Amniotic stem cell (primary cell): ENCODE data around the gene YES1.
"Not testable (repeated sequence)": the region's sequence is repeated elsewhere in the genome, so short reads cannot be mapped to it uniquely, and the experiment has no call there.

Experiments used
- DNase-seq: peaks from one replicate; lab custom pipeline; 2025; lab: John Stamatoyannopoulos, UW

The YES1 gene

DNA sequence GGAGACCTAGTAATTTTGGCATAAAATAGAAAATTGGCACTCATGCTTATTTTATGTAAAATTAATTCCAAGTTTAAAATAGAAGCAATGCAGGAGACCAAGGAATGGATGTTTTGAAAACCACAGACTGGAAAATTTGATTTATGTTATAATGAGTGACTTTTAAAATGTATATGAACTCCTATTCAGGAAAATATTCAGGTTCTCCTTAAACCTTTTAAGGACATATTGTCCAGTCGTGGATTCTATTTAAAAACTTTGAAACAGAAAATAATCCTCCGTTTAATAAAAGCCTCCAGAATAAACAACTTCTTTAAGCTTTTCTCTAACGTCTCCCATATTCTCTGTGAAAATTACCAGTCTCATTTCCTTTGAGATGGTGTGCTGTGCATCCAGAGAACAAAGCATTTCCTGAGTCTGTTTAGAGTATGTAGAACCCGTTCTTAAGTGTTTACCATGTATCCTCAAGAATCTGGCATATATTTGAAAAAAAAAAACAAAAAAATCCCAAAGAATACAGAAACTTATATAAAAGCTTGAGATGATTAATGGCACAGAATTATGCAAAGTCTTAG is 8.6 kb upstream of the YES1 start:
- DNase-seq, result no peak

GRCh38 chr18:816869-817268 is 4.8 kb upstream of the YES1 start:
- no peak for DNase-seq

GRCh38 chr18:816088-816653 is 4.1 kb upstream of the YES1 start:
- no peak for DNase-seq

GRCh38 chr18:815353-815752 is 3.3 kb upstream of the YES1 start:
- DNase-seq, result no peak

- no peak for DNase-seq
These were observed 2.5 kb upstream of the YES1 start for GRCh38 chr18:814300-815084.

DNA sequence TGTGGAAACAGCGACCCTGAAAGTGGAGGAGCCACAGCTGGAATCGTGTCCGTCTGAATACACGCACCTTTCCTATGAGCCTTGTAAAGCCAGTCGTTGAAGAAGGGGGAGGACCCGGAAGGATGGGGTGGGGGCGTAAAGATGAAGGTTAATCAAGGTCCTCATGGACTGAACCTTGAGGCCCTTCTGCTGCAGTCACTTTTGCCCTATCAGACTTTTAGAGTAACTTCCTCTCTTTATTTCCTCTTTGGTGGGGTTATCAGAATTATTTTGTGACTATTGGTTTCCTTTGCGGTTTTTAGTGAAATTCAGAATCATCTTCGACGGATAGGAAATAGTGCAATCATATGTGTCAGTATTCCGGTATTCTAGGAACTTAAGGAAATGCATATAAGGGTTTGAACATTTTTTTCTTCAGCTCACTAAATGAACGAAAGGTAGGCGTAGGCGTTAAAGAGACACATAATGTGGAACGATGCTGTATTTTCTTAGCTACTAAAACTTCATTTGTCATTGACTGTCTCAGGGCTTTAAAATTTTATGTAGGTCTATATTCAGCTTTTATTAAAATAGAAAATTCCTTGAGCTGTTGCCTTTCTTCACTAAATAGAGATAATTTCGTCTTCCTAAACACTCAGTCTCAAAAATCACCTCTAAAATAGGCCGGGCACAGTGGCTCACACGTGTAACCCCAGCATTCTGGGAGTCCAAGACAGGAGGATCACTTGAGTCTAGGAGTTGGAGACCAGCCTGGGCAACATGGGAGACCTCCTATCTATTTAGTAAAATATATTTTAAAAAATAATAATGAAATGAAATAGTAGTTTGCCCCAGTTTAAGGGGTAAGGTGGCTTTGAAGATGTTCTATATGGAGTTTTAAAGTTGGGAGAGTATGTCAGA is 1.4 kb upstream of the YES1 start:
- DNase-seq, result no peak

DNA sequence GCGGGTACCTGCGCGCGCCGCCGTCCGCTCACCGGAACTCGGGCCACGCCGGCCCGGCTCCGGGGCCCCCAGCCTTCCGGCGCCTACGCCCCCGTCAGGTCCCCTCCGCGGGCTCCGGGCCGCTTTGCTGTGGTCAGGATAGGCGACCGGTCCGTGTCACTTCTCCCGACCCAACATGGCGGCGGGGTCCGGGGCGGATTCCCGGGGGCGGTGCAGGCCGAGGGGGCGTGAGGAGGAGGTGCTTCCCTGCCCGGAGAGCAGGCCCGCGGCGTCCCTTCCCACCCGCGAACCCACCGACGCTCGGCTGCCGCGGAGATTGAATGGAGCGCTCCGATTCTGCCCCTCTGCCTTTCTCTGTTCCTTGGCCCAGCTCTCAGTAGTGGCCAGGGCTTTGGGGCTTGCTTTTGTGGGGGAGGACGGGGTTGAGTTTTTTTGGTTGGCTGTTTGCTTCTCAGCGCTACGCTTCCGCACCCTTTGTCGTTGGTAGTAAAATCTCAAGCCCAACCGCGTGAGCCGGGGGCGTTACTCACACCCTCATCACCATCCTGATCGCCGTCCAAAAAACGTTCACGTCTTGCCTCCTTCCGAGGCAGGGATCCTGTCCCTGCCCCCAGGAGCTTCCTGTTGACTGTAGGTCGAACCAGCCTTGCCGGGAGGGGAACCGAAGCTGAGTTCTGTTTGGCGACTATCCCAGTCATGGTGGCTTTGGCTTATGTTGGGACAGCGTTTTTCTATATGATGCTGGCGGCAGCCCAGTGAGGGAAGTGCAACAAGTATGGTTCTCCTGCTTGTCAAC is 532 bp upstream of the YES1 start:
- peak; percentile 64 for DNase-seq

GRCh38 chr18:811182-811891 is 705 bp downstream of the YES1 start:
- peak; percentile 1 for DNase-seq

DNA sequence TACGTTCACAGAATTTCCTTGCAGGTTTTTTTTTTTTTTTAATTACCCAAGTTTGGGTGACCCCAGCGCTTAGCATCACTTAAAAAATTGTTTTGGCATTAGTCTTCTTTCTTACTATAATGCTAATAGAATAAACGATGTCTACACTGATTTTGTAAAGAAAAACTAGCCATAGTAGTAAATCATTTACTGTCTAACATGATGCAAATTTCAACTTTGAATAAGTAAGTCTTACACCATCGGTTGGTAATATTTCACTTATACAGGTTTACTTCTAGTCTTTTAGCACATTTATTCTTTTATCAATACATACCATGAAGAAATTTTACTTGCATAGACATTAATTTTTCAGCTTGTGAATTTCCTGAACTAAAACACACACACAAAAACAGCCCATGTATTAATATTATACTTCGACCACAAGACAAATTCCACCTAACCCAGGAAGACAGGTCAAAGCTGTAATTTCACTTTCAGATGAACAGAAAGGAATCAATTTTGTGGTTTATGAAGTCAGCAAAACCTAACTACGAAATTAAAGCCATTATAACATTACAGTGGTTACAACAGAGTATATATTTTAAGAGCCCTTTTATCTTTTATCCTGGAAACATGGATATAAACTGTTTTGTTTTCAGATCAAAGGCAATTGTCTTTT is 1.9 kb downstream of the YES1 start:
- no peak for DNase-seq

- not testable (repeated sequence) for DNase-seq
These were observed 2.8 kb downstream of the YES1 start for GRCh38 chr18:809228-809627.

- DNase-seq, result no peak
These were observed 3.5 kb downstream of the YES1 start for GRCh38 chr18:808502-808901.

DNA sequence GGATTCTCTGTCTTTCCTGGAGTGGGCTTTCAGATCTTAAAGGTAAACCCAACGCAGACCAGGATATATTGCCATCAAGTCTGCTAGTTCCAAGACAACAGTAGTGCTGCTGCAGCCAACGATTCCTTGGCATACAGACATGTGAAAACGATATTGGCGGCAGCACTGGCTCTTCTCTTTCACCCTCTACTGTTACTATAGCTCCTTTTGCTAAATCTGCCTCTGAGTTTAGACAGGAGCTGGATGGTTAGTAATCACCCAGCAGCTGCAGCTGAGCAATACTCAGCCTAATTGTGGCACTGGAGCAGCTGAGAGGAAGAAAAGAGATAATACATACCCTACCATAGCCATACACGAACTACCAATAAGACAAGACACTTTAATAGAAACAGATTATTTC is 4.0 kb downstream of the YES1 start:
- no peak for DNase-seq

DNA sequence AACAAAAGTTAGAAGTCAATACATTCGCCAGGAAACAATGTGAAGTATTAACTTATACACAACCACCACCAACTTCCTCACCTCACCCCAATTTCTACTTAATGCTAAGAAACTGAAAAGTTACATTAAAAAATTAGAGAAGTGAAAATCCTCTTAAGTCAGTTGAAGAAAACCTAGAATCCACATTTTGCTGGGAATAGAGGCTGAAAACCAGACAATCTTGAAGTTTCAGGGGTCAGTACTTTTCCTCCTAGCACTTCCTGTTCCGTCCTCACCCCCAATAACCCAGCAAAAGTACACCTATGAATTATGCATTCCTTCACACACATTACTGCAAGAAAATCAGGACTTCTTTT is 6.3 kb downstream of the YES1 start:
- no peak for DNase-seq

DNA sequence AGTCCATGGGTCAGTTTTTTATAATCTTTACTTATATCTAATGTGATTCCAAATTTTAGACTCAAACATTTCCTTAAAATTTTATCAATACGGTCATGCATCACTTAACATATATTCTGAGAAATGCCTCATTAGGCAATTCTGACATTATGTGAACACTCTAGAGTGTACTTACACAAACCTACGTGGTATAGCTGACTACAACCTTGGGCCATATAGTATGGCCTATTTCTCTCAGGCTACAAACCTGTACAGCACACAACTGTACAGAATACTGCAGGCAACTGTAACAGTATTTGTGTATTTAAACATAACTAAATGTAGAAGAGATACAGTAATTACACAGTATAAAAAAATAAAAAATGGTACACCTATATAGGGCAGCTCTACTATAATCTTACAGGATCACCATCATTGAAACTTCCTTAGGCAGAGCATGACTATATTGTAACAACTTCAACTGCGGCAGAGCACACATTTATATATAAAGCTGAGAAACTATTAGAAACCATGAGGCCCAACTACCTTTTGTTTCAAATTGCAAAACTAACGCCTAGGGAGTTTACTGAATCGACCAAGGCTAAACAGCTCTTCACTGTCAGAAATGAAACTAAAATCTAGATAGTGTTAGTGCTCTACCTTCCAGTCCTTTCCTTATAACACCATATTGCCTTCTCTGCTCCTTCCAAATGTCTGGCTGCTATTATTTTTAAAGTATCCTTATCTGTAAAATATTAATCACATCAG is 6.9 kb downstream of the YES1 start:
- no peak for DNase-seq

- no peak for DNase-seq
These were observed 10.9 kb downstream of the YES1 start for GRCh38 chr18:801137-801536.

DNA sequence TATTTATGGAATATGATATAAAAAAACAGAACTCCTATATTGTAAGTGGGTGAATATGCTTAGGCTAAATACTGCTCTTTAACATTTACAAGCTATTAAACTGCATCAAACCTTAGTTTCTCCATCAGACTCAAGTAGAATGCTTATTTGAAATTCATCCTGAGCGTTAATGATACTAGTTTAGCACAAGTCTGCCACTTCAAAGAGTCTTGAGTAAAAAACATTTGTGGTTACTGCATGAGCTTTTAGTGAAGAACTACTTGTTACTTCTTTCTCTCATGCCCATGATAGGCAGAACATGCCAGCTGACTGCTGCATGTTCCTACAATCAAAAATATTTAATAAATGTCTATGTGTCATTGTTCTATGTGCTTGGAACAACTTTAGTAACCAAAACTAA is 12.1 kb downstream of the YES1 start:
- no peak for DNase-seq

DNA sequence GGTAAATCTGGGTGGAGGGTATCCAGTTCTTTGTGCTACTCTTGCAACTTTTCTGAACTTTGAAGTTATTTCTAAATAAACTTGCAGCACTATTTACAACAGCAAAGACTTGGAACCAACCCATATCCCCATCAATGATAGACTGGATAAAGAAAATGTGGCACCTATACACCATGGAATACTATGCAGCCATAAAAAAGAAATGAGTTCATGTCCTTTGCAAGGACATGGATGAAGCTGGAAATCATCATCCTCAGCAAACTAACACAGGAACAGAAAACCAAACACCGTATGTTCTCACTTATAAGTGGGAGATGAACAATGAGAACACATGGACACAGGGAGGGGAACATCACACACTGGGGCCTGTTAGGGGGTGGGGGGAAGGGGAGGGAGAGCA is 16.7 kb downstream of the YES1 start:
- not testable (repeated sequence) for DNase-seq

- DNase-seq, result no peak
These were observed 22.6 kb downstream of the YES1 start for GRCh38 chr18:789397-789796.

GRCh38 chr18:785242-785641 is 26.8 kb downstream of the YES1 start:
- DNase-seq, result no peak
